ENCODE results near the gene CRTC1. TPM values are rescaled to one million over a fixed set of nuclear protein-coding genes. Genes with fewer than 3 reads are reported as not detected.

CRTC1 gene
- total RNA-seq, 1 experiment from 2014 or later, result 19.0 TPM

- Histone ChIP-seq H2AK5ac (ENCODE audit: insufficient read length, low read length) (no peak overlapping the region), H2BK15ac (ENCODE audit: low read depth, low read length) (no peak overlapping the region), H3K79me1 (ENCODE audit: insufficient read depth, low read depth, low read length, poor library complexity, severe bottlenecking) (no peaks in the 10 kb centered on the region), H3K56ac (ENCODE audit: insufficient read length, low read depth, low read length) (no peak overlapping the region), H3K79me2 (ENCODE audit: insufficient read depth, low read length) (no peaks in the 10 kb centered on the region), H3K4me2 (ENCODE audit: insufficient read depth, insufficient read length, low read length) (no peak overlapping the region), H3K4me1 (ENCODE audit: insufficient read depth, low read length) (no peaks in the 10 kb centered on the region), H3K14ac (ENCODE audit: insufficient read depth, low read length) (no peak overlapping the region), H3K9ac (ENCODE audit: extremely low read depth, insufficient read length, low read length) (no peak overlapping the region), H2AFZ (ENCODE audit: low read length) (no peak overlapping the region), H3K4ac (ENCODE audit: low read depth, low read length) (no peak overlapping the region), H4K8ac (replicated peaks; ENCODE audit: insufficient read length, low read depth, low read length) (no peak overlapping the region), H3K27ac (ENCODE audit: insufficient read length, low read depth, low read length) (no peak overlapping the region), H3K27me3 (ENCODE audit: insufficient read depth, low read length) (peaks cover 64% of the 10 kb centered on the region), H2BK120ac (ENCODE audit: low read depth, low read length, poor library complexity, severe bottlenecking) (no peak overlapping the region), H2BK20ac (ENCODE audit: low read depth, low read length, poor library complexity, severe bottlenecking) (no peak overlapping the region), H3K18ac (ENCODE audit: insufficient read length, low read depth, low read length) (no peak overlapping the region), H4K20me1 (ENCODE audit: control insufficient read depth, insufficient read depth, insufficient read length) (no peaks in the 10 kb centered on the region), H4K91ac (ENCODE audit: insufficient read length, low read depth, low read length) (no peak overlapping the region), H2BK12ac (ENCODE audit: insufficient read length, low read depth, low read length) (no peak overlapping the region), H2BK5ac (ENCODE audit: insufficient read length, low read length) (no peak overlapping the region), H3K9me3 (ENCODE audit: control insufficient read depth, low read depth, low read length) (no peaks in the 10 kb centered on the region), H3T11ph (ENCODE audit: low read length) (no peak overlapping the region), H3K23ac (ENCODE audit: insufficient read length, low read depth, low read length) (no peak overlapping the region), H4K5ac (ENCODE audit: insufficient read length, low read depth, low read length) (no peak overlapping the region), H3K23me2 (ENCODE audit: insufficient read length, low read depth, low read length, poor library complexity, severe bottlenecking) (no peaks in the 10 kb centered on the region)
- WGBS (ENCODE audit: extremely low coverage, insufficient read length, low lambda C conversion rate), result no CpG with 5 or more reads among the region's 33 CpGs
- H3K9me3 Mint-ChIP-seq, result no peaks in the 10 kb centered on the region
- no peaks in the 10 kb centered on the region for H3K36me3 Mint-ChIP-seq (ENCODE audit: insufficient read depth in 1 of 3, low read depth in 3 of 3)
- no peak for TF ChIP-seq CTCF (conservative IDR thresholded peaks at IDR 0.05)
- H3K27ac Mint-ChIP-seq, result no peak overlapping the region
- DNase-seq, result no peak
- no peak overlapping the region for H3K4me3 Mint-ChIP-seq
- peaks cover 4 to 9% of the 10 kb centered on the region in 2 experiments; a peak in 3 of 4 replicates for H3K4me1 Mint-ChIP-seq
- peaks cover 96% of the 10 kb centered on the region for H3K27me3 Mint-ChIP-seq (ENCODE audit: low read depth)
Measured at GRCh38 chr19:18775586-18776287, 92.3 kb downstream of the CRTC1 start.

Data from H9 (cell line).